GM21381 (cell line): ENCODE results near the gene CYP2W1.
"Not testable (repeated sequence)": the region's sequence is repeated elsewhere in the genome, so short reads cannot be mapped to it uniquely, and the experiment has no call there.

Experiments used
- ATAC-seq: cut with Tn5 transposase; IDR thresholded peaks from one replicate; pipeline ENCODE4 v1.9.1; 2021; ENCODE audit warnings: mild to moderate bottlenecking, moderate library complexity; ENCODE audit not compliant: unreplicated experiment

The CYP2W1 gene

DNA sequence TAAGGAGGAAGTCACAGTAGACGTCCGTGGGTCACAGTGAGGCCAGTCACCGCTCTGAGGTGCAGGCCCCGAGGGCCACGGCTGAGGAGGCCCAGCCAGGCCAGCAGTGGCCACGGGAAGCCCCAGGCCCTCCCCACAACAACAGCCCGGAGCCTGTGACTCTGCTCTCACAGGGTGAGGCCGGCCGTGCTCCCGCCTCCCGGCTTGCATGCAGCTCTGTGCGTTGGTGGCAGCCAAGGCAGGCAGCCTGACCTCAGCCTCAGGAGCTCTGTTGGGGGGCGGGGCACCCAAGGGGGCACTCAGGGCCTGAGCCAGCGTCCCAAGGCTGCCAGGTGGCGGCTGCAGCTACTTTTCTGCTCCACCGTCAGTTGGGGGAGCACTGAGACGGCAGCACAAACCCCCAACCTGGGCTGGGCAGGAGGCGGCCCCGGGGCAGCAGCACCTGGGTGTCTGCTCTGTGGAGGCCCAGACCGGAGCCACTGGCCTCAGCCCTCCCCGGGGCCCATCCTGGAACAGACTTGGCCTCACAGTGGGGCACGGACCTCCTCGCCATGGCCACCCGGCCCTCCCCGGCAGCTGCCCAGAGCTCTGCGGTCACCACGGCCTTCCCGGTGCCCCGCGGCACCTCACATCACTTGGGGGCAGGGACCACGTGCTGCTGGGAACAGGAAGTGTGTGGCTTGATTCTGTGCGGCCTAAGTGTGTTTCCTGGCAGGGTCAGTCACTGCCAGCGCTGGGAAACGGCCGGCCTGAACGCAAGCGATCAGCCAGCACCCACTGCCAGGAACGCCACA, 13.3 kb downstream of the CYP2W1 start:
- no peak for ATAC-seq

DNA sequence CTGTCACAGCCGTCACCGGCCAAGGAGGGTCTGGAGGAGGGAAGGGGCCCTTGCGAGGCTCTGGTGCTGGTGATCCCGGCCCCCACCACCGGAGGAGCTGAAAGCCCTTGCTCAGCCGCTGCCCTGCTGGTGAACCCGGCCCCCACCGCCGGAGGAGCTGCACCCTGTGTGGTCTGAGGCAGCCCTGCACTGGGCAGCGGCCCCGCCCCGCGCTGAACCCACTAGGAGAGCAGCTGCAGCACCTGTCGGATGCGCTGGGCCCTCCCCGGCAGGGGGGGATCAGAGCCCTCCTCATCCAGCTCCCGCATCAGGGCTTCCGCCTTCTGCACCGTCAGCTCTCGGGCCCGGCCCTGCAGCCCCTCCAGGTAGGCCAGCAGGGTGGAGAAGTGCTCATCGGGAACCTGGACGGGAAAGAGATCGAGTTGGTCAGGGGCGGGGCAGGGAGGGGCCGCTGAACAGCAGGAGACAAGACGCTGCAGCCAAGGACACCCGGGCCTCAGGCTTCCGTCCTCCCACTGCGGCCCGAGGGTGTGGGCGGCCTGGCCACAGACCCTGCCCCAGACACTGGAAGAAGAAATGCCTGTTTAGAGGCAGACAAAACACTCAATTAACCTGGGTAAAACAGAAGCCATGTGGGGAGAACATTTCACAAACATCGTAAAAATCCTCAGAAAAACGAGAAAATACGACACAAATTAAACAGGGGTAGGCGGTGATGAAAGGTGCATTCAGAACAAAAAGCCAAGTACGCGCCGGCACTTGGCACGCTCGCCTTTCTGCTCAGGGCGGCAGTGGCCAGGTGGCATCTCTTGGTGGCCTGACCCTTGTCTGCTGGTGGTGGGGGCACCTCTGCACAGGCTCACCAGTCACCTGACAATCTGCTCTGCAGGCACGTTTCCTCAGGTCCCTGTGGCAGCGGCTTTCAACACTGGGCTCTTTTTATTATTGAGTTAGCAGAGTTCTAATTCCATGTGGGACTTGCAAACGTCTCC, 14.7 kb downstream of the CYP2W1 start:
- no peak for ATAC-seq

DNA sequence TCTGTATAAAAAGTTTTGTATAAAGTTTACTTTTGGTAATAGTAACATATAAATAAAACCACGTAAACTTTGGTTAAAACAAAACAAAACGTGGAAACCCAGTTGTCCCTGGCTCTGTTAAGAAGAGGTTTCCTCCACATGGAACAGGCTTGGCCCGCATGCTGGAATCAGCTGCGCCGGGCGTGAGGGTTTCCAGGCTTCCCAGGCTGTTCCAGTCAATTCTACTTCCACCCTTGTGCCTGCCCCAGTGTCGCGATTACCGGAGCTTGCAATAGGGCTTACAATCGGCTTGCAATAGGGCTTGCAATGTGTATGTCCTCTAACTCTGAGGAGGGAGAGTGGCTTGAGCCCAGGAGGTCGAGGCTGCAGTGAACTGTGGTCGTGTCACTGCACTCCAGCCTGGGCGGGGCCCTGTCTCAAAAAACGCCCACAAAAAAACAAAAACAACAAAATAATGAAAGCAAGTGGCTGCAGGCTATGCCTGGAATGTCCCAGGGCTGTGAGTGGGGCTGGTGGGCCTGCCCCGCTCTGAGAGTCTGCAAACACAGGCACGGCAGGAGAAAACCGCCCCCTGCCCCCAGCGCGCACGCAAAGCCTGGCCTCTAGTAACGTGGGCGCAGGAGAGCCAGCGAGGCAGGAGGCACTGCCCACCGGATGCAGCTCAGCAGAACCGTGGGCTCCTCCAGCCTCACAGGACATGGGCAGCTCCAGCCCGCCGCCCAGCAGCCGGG, 16.3 kb downstream of the CYP2W1 start:
- ATAC-seq, result no peak

DNA sequence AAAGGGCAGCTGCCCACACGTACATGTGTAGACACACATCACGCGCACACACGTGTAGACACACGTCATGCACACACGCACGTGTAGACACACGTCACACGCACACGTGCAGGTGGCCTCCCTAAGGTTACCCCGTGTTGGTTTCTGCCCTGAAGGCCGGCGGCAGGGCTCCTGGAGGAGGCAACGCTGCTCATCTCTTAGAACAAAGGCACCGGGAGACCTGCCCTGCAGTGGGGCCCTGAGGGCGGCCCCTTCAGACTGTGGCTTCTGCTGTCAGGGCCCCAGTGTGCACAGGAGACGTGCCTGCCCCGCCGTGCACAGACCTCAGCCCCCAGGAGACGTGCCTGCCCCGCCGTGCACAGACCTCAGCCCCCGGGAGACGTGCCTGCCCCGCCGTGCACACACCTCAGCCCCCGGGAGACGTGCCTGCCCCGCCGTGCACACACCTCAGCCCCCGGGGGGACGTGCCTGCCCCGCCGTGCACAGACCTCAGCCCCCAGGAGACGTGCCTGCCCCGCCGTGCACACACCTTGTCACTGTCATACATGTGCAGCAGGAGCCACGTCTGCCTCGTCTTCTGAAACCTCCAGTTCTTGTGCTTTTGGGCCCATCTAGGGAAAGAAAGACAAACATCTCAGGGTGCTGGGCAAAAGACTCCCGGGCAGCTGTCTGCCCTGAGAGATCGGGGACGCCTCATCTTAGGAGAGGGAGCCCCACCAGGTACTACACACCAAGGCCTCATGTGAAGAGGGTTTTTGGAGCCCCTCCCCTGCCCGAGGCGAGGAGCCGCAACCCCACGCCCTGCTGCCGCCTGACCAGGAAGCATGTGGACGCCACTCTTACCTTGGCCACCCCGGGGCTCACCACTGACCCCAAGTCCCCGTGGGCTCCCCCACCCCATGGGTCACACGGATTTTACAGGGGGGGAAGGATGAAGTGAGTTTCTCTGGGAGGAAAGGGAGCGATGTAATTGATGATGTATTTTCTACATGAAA, 17.3 kb downstream of the CYP2W1 start:
- no peak for ATAC-seq

DNA sequence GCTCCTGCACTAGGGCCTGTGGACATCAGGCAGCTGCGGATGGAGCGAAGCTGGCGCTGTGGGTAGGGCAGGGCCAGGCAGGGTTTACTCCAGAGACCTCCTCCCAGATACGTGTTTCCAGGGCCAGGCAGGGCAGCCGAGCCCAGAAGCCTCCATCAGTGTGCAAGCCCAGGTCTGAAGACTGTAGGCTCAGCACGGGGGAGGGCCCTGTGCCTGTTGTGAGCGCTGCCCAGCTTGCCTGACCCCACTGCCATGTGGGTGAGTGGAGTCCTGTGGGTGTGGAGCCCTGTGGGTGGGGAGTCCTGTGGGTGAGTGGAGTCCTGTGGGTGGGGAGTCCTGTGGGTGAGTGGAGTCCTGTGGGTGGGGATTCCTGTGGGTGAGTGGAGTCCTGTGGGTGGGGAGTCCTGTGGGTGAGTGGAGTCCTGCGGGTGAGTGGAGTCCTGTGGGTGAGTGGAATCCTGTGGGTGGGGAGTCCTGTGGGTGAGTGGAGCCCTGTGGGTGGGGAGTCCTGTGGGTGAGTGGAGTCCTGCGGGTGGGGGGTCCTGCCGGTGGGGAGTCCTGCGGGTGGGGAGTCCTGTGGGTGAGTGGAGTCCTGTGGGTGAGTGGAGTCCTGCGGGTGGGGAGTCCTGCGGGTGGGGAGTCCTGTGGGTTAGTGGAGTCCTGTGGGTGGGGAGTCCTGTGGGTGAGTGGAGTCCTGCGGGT, 18.2 kb downstream of the CYP2W1 start:
- ATAC-seq, result not testable (repeated sequence)

DNA sequence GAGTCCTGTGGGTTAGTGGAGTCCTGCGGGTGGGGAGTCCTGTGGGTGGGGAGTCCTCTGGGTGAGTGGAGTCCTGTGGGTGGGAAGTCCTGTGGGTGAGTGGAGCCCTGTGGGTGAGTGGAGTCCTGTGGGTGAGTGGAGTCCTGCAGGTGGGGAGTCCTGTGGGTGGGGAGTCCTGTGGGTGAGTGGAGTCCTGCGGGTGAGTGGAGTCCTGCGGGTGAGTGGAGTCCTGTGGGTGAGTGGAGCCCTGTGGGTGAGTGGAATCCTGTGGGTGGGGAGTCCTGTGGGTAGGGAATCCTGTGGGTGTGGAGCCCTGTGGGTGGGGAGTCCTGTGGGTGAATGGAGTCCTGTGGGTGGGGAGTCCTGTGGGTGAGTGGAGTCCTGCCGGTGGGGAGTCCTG, 19.0 kb downstream of the CYP2W1 start:
- not testable (repeated sequence) for ATAC-seq

DNA sequence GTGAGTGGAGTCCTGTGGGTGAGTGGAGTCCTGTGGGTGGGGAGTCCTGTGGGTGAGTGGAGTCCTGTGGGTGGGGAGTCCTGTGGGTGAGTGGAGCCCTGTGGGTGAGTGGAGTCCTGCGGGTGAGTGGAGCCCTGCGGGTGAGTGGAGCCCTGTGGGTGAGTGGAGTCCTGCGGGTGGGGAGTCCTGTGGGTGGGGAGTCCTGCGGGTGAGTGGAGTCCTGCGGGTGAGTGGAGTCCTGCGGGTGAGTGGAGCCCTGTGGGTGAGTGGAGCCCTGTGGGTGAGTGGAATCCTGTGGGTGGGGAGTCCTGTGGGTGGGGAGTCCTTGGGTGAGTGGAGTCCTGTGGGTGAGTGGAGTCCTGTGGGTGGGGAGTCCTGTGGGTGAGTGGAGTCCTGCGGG, 19.5 kb downstream of the CYP2W1 start:
- ATAC-seq, result not testable (repeated sequence)

DNA sequence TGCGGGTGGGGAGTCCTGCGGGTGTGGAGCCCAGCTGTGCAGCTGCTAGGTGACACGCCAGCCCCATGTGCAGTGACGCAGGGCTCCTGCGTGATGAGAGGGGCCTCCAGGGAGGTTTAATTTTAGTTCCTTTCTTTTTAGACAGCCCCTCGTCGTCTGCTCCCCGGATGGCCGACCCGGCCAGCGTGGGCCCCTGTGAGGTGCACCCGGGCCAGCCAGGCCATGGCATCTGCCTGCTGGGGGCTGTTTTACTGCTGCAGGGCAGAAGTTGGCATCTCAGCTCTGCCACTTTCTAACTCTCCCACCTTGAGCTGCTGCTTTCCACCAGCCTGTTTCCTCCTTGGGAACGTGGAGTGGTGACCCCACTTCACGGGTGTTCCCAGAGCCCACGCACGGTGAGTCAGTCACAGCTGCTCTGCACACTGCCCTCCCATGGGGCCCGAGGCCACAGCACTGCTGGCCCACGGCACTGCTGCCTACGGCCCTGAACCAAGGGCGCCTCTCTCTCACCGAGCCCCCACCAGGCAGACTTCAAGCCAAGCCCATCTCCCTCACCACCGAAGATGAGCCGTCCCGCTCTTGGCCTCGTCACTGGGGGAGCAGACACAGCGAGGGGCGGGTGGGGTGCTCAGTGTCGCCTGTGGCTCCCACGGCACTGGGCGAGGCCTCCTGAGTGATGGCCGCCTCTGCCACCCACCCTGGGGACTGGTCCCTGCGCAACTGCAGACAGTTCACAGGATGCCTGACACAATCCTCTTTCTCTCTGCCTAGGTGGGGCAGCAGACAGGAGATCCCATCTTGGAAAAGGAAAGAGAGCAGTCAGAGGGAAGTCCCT, 21.3 kb downstream of the CYP2W1 start:
- no peak for ATAC-seq

DNA sequence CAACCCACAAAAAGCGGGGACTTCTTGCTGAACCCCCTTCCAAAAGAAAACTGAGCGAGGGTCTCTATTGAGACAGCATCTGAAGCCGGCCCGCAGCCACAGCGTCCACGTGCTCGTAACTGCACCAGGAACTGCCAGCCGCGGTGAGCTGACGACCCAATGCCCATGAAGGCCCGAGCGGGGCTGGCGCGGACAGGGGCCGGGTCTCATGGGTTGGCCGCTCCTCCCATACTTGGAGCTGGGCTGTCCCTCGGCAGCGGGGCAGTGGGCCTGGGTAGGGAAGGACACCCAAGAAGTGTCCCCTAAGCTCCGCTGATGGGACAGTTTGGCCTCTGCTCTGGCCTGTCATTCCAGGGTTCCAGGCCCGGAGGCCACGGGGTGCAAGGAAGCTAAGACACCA, 22.3 kb downstream of the CYP2W1 start:
- no peak for ATAC-seq

DNA sequence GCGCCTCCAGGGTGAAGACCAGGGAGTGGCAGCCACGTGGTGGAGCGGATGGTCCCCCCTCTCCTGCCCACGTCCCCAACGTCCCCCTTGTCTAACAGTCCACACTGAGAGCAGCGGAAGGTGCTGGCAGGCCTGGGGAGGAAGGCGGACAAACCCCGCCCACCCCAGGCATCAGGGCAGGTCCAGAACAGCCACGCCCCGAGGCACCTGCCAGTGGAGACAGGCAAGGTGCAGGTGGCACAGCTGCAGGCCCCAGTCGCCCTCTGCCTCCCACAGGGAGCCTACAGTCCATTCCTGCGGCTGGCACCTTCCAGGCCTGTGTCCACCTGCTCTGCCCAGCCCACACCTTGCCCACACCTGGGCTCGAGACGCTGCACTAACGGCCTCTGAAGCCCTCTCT, 24.9 kb downstream of the CYP2W1 start:
- no peak for ATAC-seq

DNA sequence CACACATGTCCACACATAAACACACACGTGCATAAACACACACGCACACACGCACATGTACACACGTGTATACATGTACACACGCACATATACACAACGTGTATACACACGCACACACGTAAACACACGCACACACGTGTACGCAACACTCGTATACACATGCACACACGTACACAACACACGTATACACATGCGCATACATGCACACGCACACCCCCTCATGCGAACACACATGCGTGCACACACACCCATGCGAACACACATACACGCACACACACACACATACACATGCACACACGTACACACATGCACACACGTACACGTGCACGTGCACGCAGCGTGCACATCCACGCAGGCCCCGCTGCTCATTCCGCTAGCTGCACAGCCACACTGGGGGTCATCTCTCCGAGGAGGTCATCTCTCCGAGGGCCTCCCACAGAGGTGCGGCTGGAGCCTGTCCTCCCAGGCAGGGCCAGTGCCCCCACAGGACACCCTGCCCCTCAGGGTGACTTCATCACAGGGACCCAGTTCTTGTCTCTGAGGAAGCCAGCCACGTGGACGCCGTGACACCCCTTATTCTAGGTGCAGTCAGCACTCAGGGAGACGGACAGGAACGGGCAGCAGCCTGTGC, 25.9 kb downstream of the CYP2W1 start:
- no peak for ATAC-seq

DNA sequence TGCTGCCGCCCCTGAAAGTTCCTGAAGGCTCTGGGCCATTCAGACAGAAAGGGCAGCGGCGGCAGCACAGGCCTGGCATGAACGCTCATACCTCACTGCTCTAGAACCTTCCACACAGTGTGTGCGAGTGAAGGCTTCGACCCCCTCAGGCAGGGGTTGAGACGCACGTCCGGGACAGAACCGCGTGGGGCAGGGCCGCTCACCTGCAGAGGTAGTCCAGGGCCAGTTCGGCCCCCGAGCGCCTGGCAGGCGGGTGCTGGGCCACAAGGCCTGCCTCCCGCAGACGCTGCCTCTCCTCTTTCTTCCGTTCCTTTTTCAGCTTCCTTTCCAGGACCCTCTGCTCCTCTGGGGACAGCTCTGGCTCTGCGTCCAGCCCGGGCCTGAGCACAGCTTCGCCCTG, 26.8 kb downstream of the CYP2W1 start:
- no peak for ATAC-seq

DNA sequence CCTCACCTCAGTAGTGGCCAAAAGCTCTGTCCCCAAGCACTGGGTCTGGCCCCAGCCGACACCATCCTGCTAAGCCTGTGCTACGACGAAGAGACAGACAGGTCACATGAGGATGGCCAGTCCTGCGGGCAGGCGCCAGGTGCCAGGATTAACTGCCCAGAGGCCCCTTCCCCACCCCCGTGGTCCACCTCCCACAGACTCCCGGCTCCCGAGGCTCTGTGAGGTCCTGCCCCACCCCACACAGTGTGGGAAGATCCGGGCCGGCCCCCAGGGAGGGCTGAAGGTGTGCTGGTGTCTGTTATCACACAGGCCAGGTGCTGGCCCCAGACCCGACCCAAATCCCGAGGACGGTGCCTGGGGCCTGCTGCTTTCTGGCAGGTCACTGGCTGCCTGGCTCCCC, 27.2 kb downstream of the CYP2W1 start:
- no peak for ATAC-seq

DNA sequence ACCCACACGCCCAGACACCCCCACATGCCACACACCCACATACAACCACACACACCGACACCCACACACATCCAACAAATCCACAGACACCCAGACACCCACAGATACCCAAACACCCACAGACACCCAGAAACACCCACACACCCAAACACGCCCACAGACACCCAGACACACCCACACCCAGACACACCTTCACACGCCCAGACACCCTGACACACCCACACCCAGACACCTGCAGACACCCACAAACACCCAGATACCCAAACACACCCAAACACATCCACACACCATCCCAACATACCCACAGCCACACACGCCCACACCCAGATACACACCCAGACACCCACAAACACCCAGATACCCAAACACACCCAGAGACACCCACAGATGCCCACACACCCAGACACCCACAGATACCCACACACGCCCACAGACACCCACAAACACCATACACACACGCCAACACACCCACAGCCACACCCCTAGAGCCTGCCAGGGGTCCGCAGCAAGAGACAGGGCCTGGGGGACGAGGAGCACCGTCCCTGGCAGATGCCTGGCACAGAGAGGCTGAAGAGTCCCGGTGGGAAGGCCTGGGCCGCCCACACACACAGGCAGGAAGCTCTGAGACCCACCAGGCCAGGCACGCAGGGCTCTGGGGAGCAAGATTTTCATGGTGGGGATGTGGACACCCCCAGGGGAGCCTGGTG, 28.5 kb downstream of the CYP2W1 start:
- no peak for ATAC-seq

DNA sequence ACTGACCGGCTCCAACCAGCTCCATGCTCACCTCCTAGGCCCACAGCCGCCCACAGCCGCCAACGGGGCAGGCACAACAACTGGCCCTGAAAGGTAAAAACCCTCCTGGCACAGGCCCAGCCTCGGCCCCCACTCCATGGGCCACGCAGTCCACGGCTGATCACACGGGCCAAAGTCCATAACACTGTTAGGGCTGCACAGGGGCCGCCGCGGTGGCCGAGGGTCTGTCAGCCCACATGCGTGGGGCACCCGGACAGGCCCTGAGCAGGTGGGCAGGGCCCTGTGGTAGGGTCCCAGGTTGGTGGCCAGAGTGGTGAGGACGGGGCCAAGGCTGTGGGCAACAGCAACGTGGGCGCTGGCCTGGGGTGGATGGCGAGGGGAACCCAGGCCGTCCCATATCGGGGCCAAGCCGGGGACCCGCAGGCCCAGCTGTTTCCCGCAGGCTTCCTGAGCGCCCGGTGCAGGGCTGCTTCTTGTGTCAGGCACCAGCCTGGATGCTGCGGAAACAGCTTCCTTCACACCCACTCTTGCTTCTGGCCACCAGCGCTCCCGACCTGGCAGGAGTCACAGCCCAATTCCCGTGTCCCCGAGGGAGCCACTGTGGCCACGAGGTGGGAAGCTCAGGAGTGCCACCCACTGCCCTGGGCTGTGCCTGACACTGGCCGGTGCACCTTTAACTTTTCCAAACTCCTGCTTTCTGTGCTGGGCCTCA, 29.2 kb downstream of the CYP2W1 start:
- no peak for ATAC-seq

DNA sequence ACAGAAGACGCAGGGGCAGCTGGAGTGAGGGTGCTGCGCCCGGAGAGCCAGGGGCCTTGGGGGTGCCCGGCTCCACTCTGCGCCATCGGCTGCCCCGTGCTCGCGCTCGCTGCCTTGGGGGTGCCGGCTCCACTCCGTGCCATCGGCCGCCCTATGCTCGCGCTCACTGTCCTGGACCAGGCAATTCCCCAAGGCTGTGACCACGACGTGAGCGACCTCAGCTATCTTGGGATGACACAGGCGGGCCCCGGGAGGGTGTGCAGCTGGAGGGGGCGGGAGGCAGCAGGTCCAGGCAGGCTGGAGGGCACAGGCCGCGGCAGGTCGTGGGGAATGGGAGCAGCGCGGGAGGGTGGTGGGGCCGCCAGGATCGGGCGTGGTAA, 29.7 kb downstream of the CYP2W1 start:
- ATAC-seq, result no peak

DNA sequence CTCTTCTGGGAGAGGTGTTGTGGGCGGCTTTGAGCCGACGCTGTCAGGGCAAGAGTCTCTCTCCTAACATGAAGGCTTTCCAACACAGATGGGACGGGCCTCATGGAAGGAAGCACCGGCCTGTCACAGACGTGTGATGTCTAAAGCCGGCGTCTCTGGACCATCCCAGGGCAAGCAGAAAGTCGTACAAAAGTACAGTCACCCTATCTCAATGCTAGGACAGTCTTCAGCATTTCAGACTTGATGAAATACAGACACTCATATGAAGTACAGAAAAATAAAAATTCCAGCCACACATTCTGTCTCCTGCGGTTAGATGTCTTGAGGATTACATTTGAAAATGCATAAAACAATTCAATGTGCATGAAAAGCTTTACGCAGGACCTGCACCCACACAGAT, 30.6 kb downstream of the CYP2W1 start:
- no peak for ATAC-seq
